MCF 10A (cell line): ENCODE results near the gene NFIA. TPM values are rescaled to one million over a fixed set of nuclear protein-coding genes. Genes with fewer than 3 reads are reported as not detected.

Experiments used
- Bru-seq: library from RNA; stranded (reverse); fragments of 400-500 nt; gene quantifications from one replicate; lab custom pipeline; 2021; lab: Mats Ljungman, UMichigan
- BruChase-seq, 2 experiments: library from RNA; stranded (reverse); fragments of 400-500 nt; gene quantifications; one replicate each; lab custom pipeline; 2021; lab: Mats Ljungman, UMichigan
- BruUV-seq: library from RNA; stranded (reverse); fragments of 400-500 nt; replicated peaks from 2 replicates; lab custom pipeline; 2021; lab: Mats Ljungman, UMichigan
- CTCF ChIA-PET: fragments of 300-600 bp; sonication (Branson Sonifier 250); formaldehyde crosslinking; extraction: SDS; loops from one replicate; lab custom pipeline; 2021; ENCODE audit warnings: antibody characterized with exemption, inconsistent platforms; lab: Yijun Ruan, JAX
- POLR2A ChIA-PET: fragments of 300-600, 350-650 bp; sonication (Branson Sonifier 250); formaldehyde crosslinking; extraction: SDS; loops from one replicate; lab custom pipeline; 2020; ENCODE audit warnings: antibody characterized with exemption, inconsistent platforms; lab: Yijun Ruan, JAX
- DNase-seq: peaks from one replicate; pipeline ENCODE4 v3.0.0-alpha.2; 2018; ENCODE audit not compliant: unreplicated experiment
- H3K27ac Mint-ChIP-seq: one replicate; pipeline ENCODE4 v1.8.0; 2022; ENCODE audit warnings: mild to moderate bottlenecking, low read depth, mixed read lengths; ENCODE audit not compliant: unreplicated experiment
- H3K27me3 Mint-ChIP-seq: one replicate; pipeline ENCODE4 v1.8.0; 2022; ENCODE audit warnings: mixed read lengths; ENCODE audit not compliant: insufficient read depth, unreplicated experiment
- H3K36me3 Mint-ChIP-seq: one replicate; pipeline ENCODE4 v1.8.0; 2022; ENCODE audit warnings: mild to moderate bottlenecking, moderate library complexity, mixed read lengths; ENCODE audit not compliant: insufficient read depth, unreplicated experiment
- H3K4me1 Mint-ChIP-seq: one replicate; pipeline ENCODE4 v1.8.0; 2022; ENCODE audit warnings: mixed read lengths; ENCODE audit not compliant: insufficient read depth, unreplicated experiment
- H3K4me3 Mint-ChIP-seq: one replicate; pipeline ENCODE4 v1.8.0; 2022; ENCODE audit warnings: mild to moderate bottlenecking, moderate library complexity, mixed read lengths; ENCODE audit not compliant: unreplicated experiment
- H3K9me3 Mint-ChIP-seq: one replicate; pipeline ENCODE4 v1.8.0; 2022; ENCODE audit warnings: mixed read lengths; ENCODE audit not compliant: unreplicated experiment
- intact Hi-C: fragments of 100-400 bp; cut with micrococcal nuclease; formaldehyde crosslinking; loops from 2 replicates; pipeline ENCODE4 v1.14.1; 2022
- long read RNA-seq: library from polyadenylated mRNA; stranded (forward); transcript quantifications from one replicate; pipeline ENCODE4 v2.0.0, GENCODE V29; 2022
- total RNA-seq: library from RNA; stranded (reverse); gene quantifications from 2 replicates; pipeline ENCODE4 v1.2.3, GENCODE V29; 2022
- TF ChIP-seq, protein P1 (sequence below): fragments of 200-600 bp; IDR thresholded peaks from one replicate; pipeline ENCODE4 v1.8.0; 2022; ENCODE audit warnings: antibody characterized with exemption, mild to moderate bottlenecking; ENCODE audit not compliant: unreplicated experiment

Gene NFIA
- total RNA-seq (47.4 and 54.8 TPM in 2 replicates), Bru-seq, nascent RNA (percentile 83 among the genes with signal in this experiment), BruChase-seq, experiment 1, labeled RNA remaining after a 6-hour chase (percentile 72 among the genes with signal in this experiment), BruChase-seq, experiment 2, labeled RNA remaining after a 2-hour chase (percentile 73 among the genes with signal in this experiment)
- long read RNA-seq, full-length matches to known transcripts, result 68 of 101 reads
- long read RNA-seq, partial matches to known transcripts, result 7 of 101 reads
- long read RNA-seq, other reads (novel, unspliced or antisense), result 26 of 101 reads

DNA sequence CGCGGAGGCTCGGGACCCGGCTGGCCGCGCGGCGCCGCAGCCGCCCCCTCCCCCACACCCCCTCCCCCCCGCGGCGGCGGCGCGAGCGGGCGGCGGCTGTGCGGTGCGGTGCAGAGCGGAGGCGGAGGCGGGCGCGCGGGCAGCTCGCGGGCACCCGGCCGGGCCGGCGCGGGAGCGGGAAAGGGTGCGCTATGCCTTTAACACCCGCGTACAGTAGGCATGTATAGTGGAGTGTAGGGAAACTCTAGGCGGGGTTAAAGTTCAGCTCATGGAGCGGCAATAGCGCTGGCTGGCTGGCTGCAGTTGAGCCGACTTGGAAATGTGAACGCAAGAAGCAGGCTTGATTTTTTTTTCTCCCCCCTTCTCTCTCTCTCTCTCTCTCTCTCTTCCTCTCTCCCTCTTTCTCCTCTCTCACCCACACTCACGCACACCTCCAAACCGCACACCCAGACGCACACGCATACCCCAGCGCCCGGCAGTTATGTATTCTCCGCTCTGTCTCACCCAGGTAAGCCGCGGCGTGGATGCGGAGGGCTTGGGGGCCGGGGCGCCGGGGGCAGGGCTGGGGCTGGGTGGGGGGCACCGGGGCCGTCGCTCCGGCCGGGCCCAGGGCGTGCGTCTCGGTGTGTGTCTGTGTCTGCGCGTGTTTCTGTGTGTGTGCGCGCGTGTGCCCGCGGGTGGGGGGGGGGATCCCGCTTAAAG, at the start of gene NFIA:
TSS of gene NFIA (plus strand) at position 251 of the 702 bp plus-strand sequence.
- H3K4me3 Mint-ChIP-seq, result peak within 1 kb of the TSS; percentile 88
- no peaks in the 10 kb centered on the region for H3K9me3 Mint-ChIP-seq
- CTCF ChIA-PET, result interaction anchor here (0.7 to 1.3 kb wide), 4 partner anchors 12 to 39 kb away, joined by 3 to 5 read pairs (median 3); no protein-coding TSS in a partner anchor
- no peaks in the 10 kb centered on the region for H3K27me3 Mint-ChIP-seq
- intact Hi-C loops, result loop anchor here (10.0 kb wide), 1 partner anchor 142 kb away; no protein-coding TSS in a partner anchor
- TF ChIP-seq, protein P1, sequence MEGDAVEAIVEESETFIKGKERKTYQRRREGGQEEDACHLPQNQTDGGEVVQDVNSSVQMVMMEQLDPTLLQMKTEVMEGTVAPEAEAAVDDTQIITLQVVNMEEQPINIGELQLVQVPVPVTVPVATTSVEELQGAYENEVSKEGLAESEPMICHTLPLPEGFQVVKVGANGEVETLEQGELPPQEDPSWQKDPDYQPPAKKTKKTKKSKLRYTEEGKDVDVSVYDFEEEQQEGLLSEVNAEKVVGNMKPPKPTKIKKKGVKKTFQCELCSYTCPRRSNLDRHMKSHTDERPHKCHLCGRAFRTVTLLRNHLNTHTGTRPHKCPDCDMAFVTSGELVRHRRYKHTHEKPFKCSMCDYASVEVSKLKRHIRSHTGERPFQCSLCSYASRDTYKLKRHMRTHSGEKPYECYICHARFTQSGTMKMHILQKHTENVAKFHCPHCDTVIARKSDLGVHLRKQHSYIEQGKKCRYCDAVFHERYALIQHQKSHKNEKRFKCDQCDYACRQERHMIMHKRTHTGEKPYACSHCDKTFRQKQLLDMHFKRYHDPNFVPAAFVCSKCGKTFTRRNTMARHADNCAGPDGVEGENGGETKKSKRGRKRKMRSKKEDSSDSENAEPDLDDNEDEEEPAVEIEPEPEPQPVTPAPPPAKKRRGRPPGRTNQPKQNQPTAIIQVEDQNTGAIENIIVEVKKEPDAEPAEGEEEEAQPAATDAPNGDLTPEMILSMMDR, result no peak
- H3K27ac Mint-ChIP-seq, result peak within 1 kb of the TSS; percentile 96
- DNase-seq, result peak; percentile 81
- peaks cover 34% of the 10 kb centered on the region for H3K4me1 Mint-ChIP-seq
- BruUV-seq, result no TSS peak
- peaks cover 7% of the 10 kb centered on the region for H3K36me3 Mint-ChIP-seq
- POLR2A ChIA-PET, result interaction anchor here (0.5 to 7.5 kb wide), 19 partner anchors 10 to 370 kb away, joined by 3 to 369 read pairs (median 8); no protein-coding TSS in a partner anchor

DNA sequence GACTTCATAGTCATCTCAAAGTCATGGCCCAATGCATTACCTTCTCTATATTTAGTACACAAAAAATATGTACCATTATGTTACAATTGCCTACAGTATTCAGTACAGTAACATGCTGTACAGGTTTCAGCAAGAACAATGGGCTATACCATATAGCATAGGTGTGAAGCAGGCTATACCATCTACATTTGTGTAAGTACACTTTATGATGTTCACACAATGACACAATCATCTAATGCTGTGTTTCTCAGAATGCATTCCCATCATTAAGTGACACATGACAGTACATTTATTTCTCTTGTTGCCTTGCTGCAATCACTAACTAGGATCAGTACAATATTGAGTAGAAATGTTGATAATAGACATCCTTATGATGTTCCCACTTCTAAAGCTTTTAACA, 46.5 kb upstream of the NFIA start:
- CTCF ChIA-PET, result interaction anchor here (0.6 to 2.1 kb wide), 4 partner anchors 14 to 60 kb away, joined by 3 to 8 read pairs (median 4); no protein-coding TSS in a partner anchor
- H3K9me3 Mint-ChIP-seq, result no peaks in the 10 kb centered on the region
- BruUV-seq, result no TSS peak
- no peaks in the 10 kb centered on the region for H3K27me3 Mint-ChIP-seq
- no peak overlapping the region for H3K27ac Mint-ChIP-seq
- POLR2A ChIA-PET, result no interaction called here
- H3K4me1 Mint-ChIP-seq, result no peaks in the 10 kb centered on the region
- DNase-seq, result no peak
- TF ChIP-seq, protein P1, result no peak
- H3K36me3 Mint-ChIP-seq, result no peaks in the 10 kb centered on the region
- H3K4me3 Mint-ChIP-seq, result no peak overlapping the region
- intact Hi-C loops, result no loop called here

DNA sequence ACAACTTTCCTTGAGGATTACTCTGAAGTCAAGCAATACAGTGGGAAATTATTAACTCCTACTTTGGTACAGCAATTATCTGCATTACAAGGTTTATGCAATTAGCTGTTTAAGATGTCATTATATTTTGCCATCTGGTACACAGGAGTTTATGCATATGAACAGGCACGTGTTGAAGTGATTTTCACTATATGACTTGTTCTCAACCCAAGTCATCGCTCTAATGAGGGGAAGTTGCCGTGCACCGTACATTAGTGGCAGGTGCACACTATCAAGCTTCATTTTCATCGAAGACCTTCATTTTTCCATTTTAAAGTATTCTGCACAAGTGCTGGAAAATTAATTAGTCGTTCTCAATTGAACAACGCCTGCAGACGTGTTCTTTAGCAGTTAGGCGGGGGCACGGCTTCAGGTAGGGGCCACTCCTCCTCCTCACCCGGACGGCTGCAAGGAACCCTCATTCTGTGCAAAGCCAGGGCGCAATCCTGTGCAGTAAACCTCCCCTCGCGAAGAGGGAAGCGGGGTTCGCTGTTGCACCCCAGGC, 39.8 kb upstream of the NFIA start:
- H3K27me3 Mint-ChIP-seq, result no peaks in the 10 kb centered on the region
- intact Hi-C loops, result loop anchor here (1.0 to 2.0 kb wide), 5 partner anchors 63 to 886 kb away; no protein-coding TSS in a partner anchor
- DNase-seq, result no peak
- no peak overlapping the region for H3K27ac Mint-ChIP-seq
- TF ChIP-seq, protein P1, result no peak
- H3K4me3 Mint-ChIP-seq, result peak overlapping the region; percentile 31
- CTCF ChIA-PET, result interaction anchor here (0.7 to 7.2 kb wide), 38 partner anchors 10 to 1071 kb away, joined by 3 to 100 read pairs (median 4); no protein-coding TSS in a partner anchor
- peaks cover 12% of the 10 kb centered on the region for H3K4me1 Mint-ChIP-seq
- POLR2A ChIA-PET, result interaction anchor here (0.7 to 1.7 kb wide), 6 partner anchors 20 to 1071 kb away, joined by 3 to 9 read pairs (median 4); no protein-coding TSS in a partner anchor
- BruUV-seq, result no TSS peak
- H3K9me3 Mint-ChIP-seq, result no peaks in the 10 kb centered on the region
- no peaks in the 10 kb centered on the region for H3K36me3 Mint-ChIP-seq
